Subcutaneous adipose tissue (tissue), 4 donors: Measurements from ENCODE around the gene MTERF4. TPM values are rescaled to one million over a fixed set of nuclear protein-coding genes. Genes with fewer than 3 reads are reported as not detected.

ENCODE experiments used
- CTCF ChIP-seq: fragments of 450-650 bp; IDR thresholded peaks from one replicate; pipeline ENCODE4 v1.5.1; 2016; ENCODE audit warnings: low read depth, mild to moderate bottlenecking, control low read depth, antibody characterized with exemption, moderate library complexity
- total RNA-seq, 4 donors: library from RNA; depleted of rRNA; stranded (reverse); fragments of >200 nt; gene quantifications; one replicate each; pipeline ENCODE4 v1.1.0, GENCODE V29; 2016

Gene MTERF4
- total RNA-seq, 4 donors from 2014 or later: 31.6 to 45.2 (median 38.4) TPM

GRCh38 chr2:241125626-241126025 is 23.5 kb upstream of the MTERF4 start:
- TF ChIP-seq CTCF: no peak

GRCh38 chr2:241123816-241124536 is 21.9 kb upstream of the MTERF4 start:
- no peak for TF ChIP-seq CTCF

GRCh38 chr2:241122376-241123002 is 20.4 kb upstream of the MTERF4 start:
- TF ChIP-seq CTCF: no peak

- TF ChIP-seq CTCF: no peak
Observed at GRCh38 chr2:241121008-241121407, 18.9 kb upstream of the MTERF4 start.

- TF ChIP-seq CTCF: no peak
Observed at GRCh38 chr2:241120440-241120839, 18.4 kb upstream of the MTERF4 start.

- TF ChIP-seq CTCF: no peak
Observed at GRCh38 chr2:241118737-241119505, 16.8 kb upstream of the MTERF4 start.
